SH-SY5Y (cell line): ENCODE results near the gene DESI2.

Experiments
- GATA2 ChIP-seq: IDR thresholded peaks from 2 replicates; pipeline ENCODE4 v1.6.1; 2011; ENCODE audit warnings: mild to moderate bottlenecking, low read depth, low read length
- GATA3 ChIP-seq: IDR thresholded peaks from 2 replicates; pipeline ENCODE4 v1.6.1; 2011; ENCODE audit warnings: low read depth, mild to moderate bottlenecking, low read length, moderate library complexity

DNA sequence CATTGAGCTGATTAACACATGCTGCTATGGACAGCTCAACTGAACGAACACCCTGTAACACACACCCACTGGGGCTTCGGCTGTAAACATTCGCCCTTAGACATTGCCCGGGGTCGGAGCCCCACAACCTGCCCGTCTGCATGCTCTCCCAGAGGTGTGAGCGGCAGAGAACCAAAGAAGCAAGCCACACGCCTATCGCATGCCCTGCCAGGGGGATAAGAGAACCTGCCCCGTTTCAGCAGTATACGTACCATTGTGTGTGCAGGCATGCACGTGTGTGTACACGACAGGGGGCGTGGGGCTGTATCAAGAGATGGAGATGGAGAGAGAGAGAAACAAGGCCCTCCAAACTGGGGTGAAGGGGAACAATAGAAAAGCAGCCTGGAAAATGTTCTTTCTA is 9.9 kb upstream of the DESI2 start:
- TF ChIP-seq GATA3 (no peak), GATA2 (no peak)
